Osteocyte (in vitro differentiated cells): Measurements from ENCODE around the gene INPP5D. TPM values are rescaled to one million over a fixed set of nuclear protein-coding genes. Genes with fewer than 3 reads are reported as not detected.
A peak's percentile ranks its signal among the peaks of the same experiment; 100 is the strongest.

Source experiments
- DNase-seq: peaks from one replicate; pipeline ENCODE4 v3.0.0; 2021; ENCODE audit warnings: mixed read lengths; ENCODE audit not compliant: unreplicated experiment; ENCODE audit errors: extremely low spot score
- H3K27ac Mint-ChIP-seq: one replicate; pipeline ENCODE4 v1.8.0; 2021; ENCODE audit warnings: mild to moderate bottlenecking, mixed read lengths; ENCODE audit not compliant: unreplicated experiment
- H3K27me3 Mint-ChIP-seq: one replicate; pipeline ENCODE4 v1.8.0; 2021; ENCODE audit warnings: mixed read lengths; ENCODE audit not compliant: unreplicated experiment
- H3K36me3 Mint-ChIP-seq: one replicate; pipeline ENCODE4 v1.8.0; 2021; ENCODE audit warnings: mixed read lengths; ENCODE audit not compliant: unreplicated experiment
- H3K4me1 Mint-ChIP-seq: one replicate; pipeline ENCODE4 v1.8.0; 2021; ENCODE audit warnings: mixed read lengths; ENCODE audit not compliant: unreplicated experiment
- H3K4me3 Mint-ChIP-seq: one replicate; pipeline ENCODE4 v1.8.0; 2021; ENCODE audit warnings: mild to moderate bottlenecking, moderate library complexity, mixed read lengths; ENCODE audit not compliant: unreplicated experiment
- H3K9me3 Mint-ChIP-seq: one replicate; pipeline ENCODE4 v1.8.0; 2021; ENCODE audit warnings: mixed read lengths; ENCODE audit not compliant: unreplicated experiment
- long read RNA-seq: library from polyadenylated mRNA; unstranded; transcript quantifications from one replicate; pipeline ENCODE4 v2.0.0, GENCODE V29; 2021
- total RNA-seq: library from RNA; stranded (reverse); gene quantifications from 2 replicates; pipeline ENCODE4 v1.2.1, GENCODE V29; 2021
- TF ChIP-seq, protein P1 (sequence below): fragments of 200-600 bp; sonication (generic); IDR thresholded peaks from 2 replicates; pipeline ENCODE4 v1.5.0; 2021; ENCODE audit warnings: antibody characterized with exemption, mild to moderate bottlenecking, moderate library complexity

The INPP5D gene
- 0.31 and 0.40 TPM in 2 replicates for total RNA-seq
- long read RNA-seq = 0 reads

DNA sequence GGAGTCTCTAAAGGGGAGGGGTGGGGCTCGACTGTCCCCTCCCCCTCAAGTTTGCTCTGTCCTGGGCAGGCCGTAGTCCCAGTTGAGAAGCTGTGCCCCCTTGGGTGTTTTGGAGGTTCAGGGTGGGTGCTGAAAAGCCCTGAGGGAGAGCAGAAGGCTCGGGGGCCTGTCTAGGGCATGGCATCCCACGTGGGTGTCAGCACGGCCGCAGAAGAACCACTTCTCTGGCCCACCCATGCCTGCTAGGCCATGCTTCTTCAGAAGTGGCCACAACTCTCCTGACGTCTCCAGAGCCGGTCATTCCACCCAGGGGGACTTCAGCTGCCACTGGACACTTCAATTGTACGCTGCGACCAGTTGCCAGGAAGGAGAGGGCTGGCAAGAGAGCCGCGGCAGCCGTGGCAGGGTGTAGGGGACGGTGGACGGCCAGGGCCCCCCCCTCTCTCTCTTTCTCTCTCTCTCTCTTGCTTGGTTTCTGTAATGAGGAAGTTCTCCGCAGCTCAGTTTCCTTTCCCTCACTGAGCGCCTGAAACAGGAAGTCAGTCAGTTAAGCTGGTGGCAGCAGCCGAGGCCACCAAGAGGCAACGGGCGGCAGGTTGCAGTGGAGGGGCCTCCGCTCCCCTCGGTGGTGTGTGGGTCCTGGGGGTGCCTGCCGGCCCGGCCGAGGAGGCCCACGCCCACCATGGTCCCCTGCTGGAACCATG lies at the start of gene INPP5D:
Gene INPP5D (plus strand): TSS at position 546 of the 704 bp plus-strand sequence. CDS start 137 bp downstream, at position 683.
- Mint-ChIP-seq H3K9me3 (no peaks in the 10 kb centered on the region), H3K36me3 (no peaks in the 10 kb centered on the region), H3K4me1 (peaks cover 19% of the 10 kb centered on the region), H3K27me3 (peaks cover 8% of the 10 kb centered on the region), H3K4me3 (no peak within 1 kb of the TSS), H3K27ac (no peak within 1 kb of the TSS)
- DNase-seq = no peak
- TF ChIP-seq, protein P1, sequence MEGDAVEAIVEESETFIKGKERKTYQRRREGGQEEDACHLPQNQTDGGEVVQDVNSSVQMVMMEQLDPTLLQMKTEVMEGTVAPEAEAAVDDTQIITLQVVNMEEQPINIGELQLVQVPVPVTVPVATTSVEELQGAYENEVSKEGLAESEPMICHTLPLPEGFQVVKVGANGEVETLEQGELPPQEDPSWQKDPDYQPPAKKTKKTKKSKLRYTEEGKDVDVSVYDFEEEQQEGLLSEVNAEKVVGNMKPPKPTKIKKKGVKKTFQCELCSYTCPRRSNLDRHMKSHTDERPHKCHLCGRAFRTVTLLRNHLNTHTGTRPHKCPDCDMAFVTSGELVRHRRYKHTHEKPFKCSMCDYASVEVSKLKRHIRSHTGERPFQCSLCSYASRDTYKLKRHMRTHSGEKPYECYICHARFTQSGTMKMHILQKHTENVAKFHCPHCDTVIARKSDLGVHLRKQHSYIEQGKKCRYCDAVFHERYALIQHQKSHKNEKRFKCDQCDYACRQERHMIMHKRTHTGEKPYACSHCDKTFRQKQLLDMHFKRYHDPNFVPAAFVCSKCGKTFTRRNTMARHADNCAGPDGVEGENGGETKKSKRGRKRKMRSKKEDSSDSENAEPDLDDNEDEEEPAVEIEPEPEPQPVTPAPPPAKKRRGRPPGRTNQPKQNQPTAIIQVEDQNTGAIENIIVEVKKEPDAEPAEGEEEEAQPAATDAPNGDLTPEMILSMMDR = no peak

DNA sequence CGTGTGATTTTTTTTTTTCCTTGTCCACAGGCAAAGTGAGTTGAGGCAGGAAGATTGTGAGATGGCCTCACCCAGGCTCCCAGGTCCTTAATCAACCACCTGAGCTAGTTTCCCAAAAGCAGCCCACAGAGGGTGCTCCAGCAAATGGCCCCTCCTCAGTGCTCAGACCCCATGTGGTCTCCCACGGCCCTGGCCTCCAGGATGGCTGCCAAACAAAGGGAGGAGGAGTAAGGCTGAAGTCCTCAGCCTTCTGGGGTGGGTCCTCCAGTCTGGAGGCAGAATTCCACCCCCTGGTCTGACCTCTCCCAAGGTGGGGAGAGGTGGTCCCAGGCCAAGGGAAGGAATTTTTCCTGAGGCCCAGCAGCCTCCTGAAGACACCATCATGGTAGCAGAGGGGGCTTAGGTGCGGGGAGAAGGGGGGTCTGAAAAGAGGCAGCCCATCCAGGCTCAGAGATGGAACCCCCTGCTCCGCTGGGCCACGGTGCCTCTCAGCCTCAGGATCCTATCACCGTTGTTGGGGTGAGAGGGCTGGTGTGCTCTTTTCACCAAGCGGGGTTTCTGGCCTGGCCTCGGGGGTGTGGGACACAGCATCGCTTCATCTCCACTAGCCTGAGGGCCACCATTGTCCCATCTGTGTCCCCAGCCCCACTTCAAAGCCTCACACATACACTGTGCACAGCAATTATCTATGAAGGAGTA lies 49.4 kb upstream of the INPP5D start:
- no peaks in the 10 kb centered on the region for H3K9me3 Mint-ChIP-seq
- H3K4me3 Mint-ChIP-seq = no peak overlapping the region
- peak; percentile 68 for DNase-seq
- TF ChIP-seq, protein P1 = no peak
- no peak overlapping the region for H3K27ac Mint-ChIP-seq
- no peaks in the 10 kb centered on the region for H3K36me3 Mint-ChIP-seq
- peaks cover 30% of the 10 kb centered on the region for H3K27me3 Mint-ChIP-seq
- no peaks in the 10 kb centered on the region for H3K4me1 Mint-ChIP-seq

GRCh38 chr2:233011268-233011650 lies 48.9 kb upstream of the INPP5D start:
- Mint-ChIP-seq H3K27ac (no peak overlapping the region), H3K4me3 (no peak overlapping the region), H3K4me1 (no peaks in the 10 kb centered on the region), H3K9me3 (no peaks in the 10 kb centered on the region), H3K27me3 (peaks cover 25% of the 10 kb centered on the region), H3K36me3 (no peaks in the 10 kb centered on the region)
- no peak for DNase-seq
- TF ChIP-seq, protein P1 = no peak

GRCh38 chr2:233011702-233012131 lies 48.4 kb upstream of the INPP5D start:
- no peak overlapping the region for H3K27ac Mint-ChIP-seq
- H3K27me3 Mint-ChIP-seq = peaks cover 20% of the 10 kb centered on the region

More at GRCh38 chr2:233011702-233012131, 48.4 kb upstream of the INPP5D start:
- peak; percentile 54 for DNase-seq
- TF ChIP-seq, protein P1 = no peak
- no peak overlapping the region for H3K4me3 Mint-ChIP-seq
- H3K9me3 Mint-ChIP-seq = no peaks in the 10 kb centered on the region
- no peaks in the 10 kb centered on the region for H3K4me1 Mint-ChIP-seq
- no peaks in the 10 kb centered on the region for H3K36me3 Mint-ChIP-seq
